T1000 (cell line): ENCODE data around the gene ZNF559.
"Not testable (repeated sequence)": the region's sequence is repeated elsewhere in the genome, so short reads cannot be mapped to it uniquely, and the experiment has no call there.

ENCODE experiments used
- DNase-seq: peaks from one replicate; lab custom pipeline; 2025; ENCODE audit warnings: mixed read lengths; lab: John Stamatoyannopoulos, UW

Gene ZNF559

DNA sequence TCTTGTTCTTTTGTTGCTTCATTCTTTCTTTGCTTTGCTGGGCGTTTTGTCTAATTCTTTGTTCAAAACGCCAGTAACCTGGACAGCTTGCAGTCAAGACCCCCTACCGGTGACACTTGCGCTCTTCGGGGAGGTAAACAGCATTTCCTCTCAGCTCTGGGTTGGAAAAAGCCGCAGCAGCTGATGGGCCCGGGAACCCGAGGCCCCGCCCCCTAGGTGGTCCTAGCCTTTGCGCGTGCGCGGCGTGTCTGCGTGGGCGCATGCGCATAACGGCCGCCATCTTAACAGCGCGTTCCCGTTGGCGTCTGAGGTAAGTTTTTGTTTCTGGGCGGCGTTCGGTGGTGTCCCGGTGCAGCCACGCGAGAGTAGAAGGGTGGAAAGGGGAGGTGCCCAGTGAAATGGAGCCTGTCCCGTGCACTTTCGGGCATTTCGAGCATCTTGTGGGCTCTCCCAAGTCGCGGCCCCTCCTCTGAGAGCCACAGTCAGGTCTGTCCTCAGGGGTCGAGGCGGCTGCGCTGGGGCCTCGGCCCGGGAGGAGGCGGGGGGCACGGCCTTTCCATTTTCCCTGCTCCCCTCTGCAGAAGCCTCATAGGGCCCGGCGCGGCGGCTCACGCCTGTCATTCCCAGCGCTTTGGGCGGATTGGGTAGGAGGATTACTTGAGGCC lies at the start of gene ZNF559:
TSS of gene ZNF559 (plus strand) at position 261 of the 665 bp plus-strand sequence. CDS start 14,371 bp downstream, outside the sequence.
- peak; percentile 92 for DNase-seq

DNA sequence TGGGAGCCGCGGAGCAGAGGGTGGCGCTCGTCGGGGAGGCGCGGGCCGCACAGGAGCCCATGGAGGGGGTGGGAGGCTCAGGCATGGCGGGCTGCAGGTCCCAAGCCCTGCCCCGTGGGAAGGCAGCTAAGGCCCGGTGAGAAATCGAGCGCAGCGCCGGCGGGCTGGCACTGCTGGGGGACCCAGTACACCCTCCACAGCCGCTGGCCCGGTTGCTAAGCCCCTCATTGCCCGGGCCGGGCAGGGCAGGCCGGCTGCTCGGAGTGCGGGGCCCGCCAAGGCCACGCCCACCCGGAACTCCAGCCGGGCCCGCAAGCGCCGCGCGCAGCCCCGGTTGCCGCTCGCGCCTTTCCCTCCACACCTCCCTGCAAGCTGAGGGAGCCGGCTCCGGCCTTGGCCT lies 40.5 kb upstream of the ZNF559 start:
- not testable (repeated sequence) for DNase-seq

GRCh38 chr19:9289231-9289884 lies 34.6 kb upstream of the ZNF559 start:
- DNase-seq, result no peak

GRCh38 chr19:9295411-9295849 lies 28.5 kb upstream of the ZNF559 start:
- DNase-seq, result no peak

DNA sequence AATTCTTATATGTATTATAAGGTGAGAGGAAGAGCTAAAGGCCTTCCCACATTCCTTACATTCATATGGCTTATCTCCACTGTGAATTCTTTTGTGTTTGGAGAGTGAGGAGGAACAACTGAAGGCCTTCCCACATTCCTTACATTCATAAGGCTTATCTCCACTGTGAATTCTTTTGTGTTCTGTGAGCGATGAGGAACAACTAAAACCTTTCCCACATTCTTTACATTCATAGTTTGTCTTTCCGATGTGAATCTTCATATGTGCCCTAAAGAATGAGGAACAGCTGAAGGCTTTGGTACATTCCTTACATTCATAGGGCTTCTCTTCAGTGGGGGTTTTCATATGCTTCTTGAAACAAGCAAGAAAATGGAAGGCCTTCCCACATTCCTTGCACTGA lies 27.6 kb upstream of the ZNF559 start:
- no peak for DNase-seq

DNA sequence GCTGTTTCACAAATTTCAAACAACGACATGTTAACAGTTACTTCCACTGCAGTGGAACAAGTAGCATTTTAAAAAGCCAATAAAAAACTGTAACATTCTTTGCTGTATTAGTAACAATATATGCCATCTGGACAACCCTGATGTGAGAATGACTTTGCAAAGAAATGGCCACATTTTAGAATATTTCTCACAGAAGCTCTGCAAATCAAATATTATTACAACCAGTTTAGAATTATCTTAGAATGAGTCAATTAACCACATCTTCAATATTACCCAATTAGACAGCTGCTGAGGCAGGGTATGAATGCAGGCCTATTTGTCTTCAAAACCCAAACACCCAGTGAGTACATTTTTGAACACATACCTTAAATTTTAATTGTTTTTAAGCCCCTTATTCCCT lies 17.5 kb upstream of the ZNF559 start:
- DNase-seq, result no peak

- no peak for DNase-seq
These were observed 15.7 kb upstream of the ZNF559 start for GRCh38 chr19:9308091-9308770.

DNA sequence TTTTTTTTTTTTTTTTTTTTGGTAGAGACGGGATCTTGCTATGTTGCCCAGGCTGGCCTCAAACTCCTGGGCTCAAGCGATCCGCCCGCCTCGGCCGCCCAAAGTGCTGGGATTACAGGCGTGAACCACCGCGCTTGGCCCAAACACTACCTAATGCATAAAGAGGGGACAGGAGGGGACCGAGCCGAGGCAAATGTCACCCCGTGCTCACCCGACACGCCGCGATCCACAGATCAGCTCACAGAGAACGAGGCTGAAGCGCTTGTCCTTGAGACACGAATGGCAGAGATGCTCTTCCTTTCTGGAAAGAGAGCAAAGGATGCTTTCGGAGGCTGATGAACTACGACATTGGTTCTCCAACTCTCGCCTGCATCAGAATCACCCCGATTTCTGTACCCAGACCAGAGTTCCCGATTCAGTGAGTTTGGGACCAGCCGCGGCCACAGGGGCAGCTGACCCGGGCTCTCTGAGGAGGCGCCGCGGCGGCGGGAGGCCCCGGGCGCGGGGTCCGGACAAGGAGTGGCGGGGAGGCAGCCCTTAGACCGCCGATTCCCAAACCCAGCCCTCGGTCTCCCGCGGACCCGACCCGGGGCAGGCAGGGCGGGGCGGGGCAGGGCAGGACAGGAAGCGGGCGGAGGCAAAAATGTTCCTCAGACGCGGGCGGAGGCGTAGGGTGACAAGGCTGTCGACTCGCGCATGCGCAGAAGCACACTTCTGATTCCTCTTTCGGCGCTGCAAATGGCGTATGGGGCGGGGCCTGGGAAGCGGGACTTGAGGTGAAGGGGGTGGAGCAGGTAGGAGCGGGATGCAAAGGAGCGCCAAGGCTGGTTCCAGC lies 14.6 kb upstream of the ZNF559 start, which contains the start of gene ZNF699:
TSS of gene ZNF699 (minus strand) at position 700 of the 835 bp plus-strand sequence. CDS start 4,719 bp downstream, outside the sequence.
- DNase-seq, result peak; percentile 96

DNA sequence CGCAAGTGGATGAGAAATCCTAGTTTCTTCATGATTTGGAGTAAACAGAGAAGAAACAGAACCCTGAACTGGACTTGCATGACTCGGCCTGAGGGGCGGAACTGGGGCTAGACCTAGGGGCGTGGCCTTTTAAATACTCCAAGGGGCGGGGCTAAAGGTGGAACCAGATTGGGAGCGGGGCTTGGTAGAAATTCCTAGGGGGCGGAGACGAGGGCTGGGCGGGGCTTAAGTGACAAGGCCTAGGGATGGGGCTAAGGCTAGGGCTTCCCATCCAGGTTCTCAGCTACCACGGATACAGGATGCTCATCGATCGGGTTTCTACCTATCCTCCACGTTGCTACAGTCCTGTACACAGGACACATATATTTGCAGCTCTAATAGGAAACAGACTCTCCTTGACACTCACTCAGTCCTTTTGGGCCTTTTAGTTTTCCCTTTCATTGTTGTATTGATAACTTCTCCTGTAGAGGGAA lies 14.0 kb upstream of the ZNF559 start:
- DNase-seq, result peak; percentile 96

GRCh38 chr19:9313756-9314155 lies 10.2 kb upstream of the ZNF559 start:
- no peak for DNase-seq

DNA sequence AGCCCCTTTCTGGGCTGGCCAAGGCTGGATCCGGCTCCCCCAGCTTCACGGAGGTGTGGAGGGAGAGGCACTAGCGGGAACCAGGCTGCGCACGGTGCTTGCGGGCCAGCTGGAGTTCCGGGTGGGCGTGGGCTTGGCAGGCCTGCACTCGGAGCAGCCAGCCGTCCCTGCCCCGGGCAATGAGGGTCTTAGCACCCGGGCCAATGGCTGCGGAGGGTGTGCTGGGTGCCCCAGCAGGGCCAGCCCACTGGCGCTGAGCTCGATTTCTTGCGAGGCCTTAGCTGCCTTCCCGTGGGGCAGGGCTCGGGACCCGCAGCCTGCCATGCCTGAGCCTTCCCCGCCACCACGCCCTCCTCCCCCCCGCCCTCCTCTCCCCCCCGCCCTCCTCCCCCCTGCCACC lies 2.6 kb upstream of the ZNF559 start:
- DNase-seq, result no peak

DNA sequence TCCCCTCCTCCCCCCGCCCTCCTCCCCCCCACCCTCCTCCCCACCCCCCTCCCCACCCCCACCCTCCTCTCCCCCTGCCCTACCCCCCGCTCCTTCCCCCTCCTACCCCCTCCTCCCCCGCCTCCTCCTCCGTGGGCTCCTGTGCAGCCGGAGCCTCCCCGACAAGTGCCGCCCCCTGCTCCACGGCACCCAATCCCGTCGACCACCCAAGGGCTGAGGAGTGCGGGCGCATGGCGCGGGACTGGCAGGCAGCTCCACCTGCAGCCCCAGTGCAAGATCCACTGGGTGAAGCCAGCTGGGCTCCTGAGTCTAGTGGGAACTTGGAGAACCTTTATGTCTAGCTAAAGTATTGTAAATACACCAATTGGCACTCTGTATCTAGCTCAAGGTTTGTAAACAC lies 2.2 kb upstream of the ZNF559 start:
- DNase-seq, result not testable (repeated sequence)

DNA sequence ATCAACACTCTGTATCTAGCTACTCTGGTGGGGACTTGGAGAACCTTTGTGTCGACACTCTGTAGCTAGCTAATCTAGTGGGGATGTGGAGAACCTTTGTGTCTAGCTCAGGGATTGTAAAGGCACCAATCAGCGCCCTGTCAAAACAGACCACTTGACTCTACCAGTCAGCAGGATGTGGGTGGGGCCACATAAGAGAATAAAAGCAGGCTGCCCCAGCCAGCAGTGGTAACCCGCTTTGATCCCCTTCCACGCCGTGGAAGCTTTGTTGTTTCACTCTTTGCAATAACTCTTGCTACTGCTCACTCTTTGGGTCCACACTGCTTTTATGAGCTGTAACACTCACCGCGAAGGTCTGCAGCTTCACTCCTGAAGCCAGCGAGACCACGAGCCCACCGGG lies 1.8 kb upstream of the ZNF559 start:
- DNase-seq, result not testable (repeated sequence)

GRCh38 chr19:9323557-9323918 lies 441 bp upstream of the ZNF559 start:
- DNase-seq, result peak; percentile 65

- no peak for DNase-seq
These were observed 594 bp downstream of the ZNF559 start for GRCh38 chr19:9324584-9324962.

- DNase-seq, result no peak
These were observed 6.0 kb downstream of the ZNF559 start for GRCh38 chr19:9329999-9330398.

- DNase-seq, result no peak
These were observed 18.8 kb downstream of the ZNF559 start for GRCh38 chr19:9342610-9343304.

DNA sequence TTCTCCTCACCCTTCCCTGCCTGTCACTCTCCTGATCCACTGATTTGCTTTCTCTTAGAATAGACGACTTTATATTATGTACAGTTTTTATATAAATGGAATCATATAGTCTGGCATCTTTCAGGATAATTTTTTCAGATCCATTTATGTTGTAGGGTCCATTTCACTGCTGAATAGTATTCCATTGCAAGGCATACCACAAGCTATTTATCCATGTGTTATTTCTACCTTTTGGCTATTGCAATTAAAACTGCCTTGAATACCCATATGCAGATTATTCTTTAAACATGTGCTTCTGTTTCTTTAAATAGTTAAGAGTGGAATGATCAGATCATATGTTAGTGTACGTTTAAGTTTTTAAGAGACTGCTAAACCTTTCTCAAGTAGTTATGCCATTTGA lies 21.0 kb downstream of the ZNF559 start:
- DNase-seq, result no peak

GRCh38 chr19:9348253-9348652 lies 24.3 kb downstream of the ZNF559 start:
- no peak for DNase-seq

DNA sequence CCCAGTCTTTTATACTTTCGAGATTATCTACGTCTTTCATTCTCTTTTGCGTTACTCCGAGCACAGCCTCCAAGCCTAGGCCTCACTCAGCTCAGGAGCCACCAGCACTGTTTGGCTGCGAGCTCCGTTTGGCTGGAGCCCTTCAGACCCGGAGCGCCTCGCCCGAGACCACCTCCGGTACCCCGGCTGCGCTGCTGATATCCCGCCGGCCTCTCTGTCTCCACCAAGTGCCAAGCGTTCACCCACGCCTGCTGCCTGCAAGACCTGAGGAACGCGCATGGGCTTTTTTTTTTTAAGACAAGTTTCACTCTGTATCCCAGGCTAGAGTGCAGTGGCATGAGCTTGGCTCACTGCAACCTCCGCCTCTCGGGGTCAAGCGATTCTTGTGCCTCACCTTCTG lies 24.7 kb downstream of the ZNF559 start:
- DNase-seq, result no peak

DNA sequence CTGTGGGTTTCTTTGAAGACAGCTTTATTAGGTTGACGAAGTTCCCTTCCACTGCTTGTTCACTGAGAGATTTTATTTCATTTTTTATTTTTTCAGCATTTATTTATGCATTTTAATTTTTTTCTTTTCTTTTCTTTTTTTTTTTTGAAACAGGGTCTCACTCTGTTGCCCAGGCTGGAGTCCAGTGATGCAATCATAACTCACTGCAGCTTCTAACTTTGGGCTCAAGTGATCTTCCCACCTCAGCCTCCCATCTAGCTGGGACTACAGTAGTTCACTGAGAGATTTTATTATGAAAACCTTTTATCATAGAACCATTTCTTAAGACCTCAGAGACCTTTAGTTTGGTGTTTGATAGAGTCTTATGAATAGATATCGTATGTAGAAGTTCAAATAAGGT lies 28.5 kb downstream of the ZNF559 start:
- no peak for DNase-seq
